ENCODE results near the gene COX8A. TPM values are rescaled to one million over a fixed set of nuclear protein-coding genes. Genes with fewer than 3 reads are reported as not detected.

The COX8A gene
- total and polyA plus RNA-seq, 10 of the 15 experiments (the other 5 are each of a cell fraction or from before 2014, with no cell fraction given) = 243 to 1,476 (median 522) TPM

DNA sequence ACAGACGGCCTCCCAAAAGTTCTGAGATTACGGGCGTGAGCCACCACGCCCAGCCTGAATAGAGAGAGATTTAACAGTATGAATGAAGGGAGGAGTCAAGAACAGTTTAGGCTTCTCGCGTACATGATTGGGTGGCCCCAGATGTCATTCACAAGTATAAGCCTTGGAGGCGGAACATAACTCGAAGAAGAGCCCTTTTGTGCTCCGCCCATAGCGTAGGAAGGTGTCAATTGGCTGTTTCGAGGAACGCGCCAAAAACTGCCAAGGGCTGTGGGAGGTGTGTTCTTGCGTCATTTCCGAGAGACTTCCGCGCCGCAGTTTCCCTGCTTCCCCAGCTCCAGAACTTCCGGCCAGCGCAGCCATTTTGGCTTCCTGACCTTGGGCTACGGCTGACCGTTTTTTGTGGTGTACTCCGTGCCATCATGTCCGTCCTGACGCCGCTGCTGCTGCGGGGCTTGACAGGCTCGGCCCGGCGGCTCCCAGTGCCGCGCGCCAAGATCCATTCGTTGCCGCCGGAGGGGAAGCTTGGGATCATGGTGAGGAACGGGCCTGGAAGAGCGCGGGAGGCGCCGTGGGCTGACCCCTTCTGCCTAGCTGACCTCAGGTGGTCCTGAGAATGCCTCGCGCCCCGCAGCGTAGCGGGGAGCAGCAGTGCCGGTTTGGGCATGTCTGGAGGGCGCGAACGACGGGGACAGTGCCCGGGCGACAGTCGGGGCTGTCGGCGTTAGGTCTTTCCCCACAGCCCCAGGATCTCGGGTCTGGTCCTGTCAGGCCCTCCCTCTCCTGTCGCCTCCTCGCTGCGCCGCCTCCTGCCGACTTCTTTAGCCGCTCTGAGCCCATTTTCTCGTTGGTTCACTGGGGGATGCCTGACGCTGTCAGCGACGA, at the start of gene COX8A (continued):
- no peak for TF ChIP-seq REST (IDR thresholded peaks at IDR 0.05; ENCODE audit: low read depth, low read length)
- TF ChIP-seq, protein P1, sequence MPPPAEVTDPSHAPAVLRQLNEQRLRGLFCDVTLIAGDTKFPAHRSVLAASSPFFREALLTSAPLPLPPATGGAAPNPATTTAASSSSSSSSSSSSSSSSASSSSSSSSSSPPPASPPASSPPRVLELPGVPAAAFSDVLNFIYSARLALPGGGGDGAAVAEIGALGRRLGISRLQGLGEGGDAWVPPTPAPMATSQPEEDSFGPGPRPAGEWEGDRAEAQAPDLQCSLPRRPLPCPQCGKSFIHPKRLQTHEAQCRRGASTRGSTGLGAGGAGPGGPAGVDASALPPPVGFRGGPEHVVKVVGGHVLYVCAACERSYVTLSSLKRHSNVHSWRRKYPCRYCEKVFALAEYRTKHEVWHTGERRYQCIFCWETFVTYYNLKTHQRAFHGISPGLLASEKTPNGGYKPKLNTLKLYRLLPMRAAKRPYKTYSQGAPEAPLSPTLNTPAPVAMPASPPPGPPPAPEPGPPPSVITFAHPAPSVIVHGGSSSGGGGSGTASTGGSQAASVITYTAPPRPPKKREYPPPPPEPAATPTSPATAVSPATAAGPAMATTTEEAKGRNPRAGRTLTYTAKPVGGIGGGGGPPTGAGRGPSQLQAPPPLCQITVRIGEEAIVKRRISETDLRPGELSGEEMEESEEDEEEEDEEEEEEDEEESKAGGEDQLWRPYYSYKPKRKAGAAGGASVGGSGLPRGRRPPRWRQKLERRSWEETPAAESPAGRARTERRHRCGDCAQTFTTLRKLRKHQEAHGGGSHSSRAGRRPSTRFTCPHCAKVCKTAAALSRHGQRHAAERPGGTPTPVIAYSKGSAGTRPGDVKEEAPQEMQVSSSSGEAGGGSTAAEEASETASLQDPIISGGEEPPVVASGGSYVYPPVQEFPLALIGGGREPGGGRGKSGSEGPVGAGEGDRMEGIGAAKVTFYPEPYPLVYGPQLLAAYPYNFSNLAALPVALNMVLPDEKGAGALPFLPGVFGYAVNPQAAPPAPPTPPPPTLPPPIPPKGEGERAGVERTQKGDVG (CRISPR knock-in tag; IDR thresholded peaks at IDR 0.05) = no peak
- no peak for TF ChIP-seq TARDBP (IDR thresholded peaks at IDR 0.05; ENCODE audit: borderline replicate concordance)
- TF ChIP-seq SUPT20H (IDR thresholded peaks at IDR 0.05; ENCODE audit: borderline replicate concordance, control insufficient read depth, low read depth, low read length) = no peak
- TF ChIP-seq, protein P2, sequence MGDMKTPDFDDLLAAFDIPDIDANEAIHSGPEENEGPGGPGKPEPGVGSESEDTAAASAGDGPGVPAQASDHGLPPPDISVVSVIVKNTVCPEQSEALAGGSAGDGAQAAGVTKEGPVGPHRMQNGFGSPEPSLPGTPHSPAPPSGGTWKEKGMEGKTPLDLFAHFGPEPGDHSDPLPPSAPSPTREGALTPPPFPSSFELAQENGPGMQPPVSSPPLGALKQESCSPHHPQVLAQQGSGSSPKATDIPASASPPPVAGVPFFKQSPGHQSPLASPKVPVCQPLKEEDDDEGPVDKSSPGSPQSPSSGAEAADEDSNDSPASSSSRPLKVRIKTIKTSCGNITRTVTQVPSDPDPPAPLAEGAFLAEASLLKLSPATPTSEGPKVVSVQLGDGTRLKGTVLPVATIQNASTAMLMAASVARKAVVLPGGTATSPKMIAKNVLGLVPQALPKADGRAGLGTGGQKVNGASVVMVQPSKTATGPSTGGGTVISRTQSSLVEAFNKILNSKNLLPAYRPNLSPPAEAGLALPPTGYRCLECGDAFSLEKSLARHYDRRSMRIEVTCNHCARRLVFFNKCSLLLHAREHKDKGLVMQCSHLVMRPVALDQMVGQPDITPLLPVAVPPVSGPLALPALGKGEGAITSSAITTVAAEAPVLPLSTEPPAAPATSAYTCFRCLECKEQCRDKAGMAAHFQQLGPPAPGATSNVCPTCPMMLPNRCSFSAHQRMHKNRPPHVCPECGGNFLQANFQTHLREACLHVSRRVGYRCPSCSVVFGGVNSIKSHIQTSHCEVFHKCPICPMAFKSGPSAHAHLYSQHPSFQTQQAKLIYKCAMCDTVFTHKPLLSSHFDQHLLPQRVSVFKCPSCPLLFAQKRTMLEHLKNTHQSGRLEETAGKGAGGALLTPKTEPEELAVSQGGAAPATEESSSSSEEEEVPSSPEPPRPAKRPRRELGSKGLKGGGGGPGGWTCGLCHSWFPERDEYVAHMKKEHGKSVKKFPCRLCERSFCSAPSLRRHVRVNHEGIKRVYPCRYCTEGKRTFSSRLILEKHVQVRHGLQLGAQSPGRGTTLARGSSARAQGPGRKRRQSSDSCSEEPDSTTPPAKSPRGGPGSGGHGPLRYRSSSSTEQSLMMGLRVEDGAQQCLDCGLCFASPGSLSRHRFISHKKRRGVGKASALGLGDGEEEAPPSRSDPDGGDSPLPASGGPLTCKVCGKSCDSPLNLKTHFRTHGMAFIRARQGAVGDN (IDR thresholded peaks at IDR 0.05) = 0 out of 2 replicates have a peak, but pooled peaks have one; percentile 17
- no peak for TF ChIP-seq MYB (IDR thresholded peaks at IDR 0.05; ENCODE audit: borderline replicate concordance, low read depth, low read length)
- peak; percentile 83; the same call in 1 of the 2 replicates for TF ChIP-seq SMAD5 (IDR thresholded peaks at IDR 0.05; ENCODE audit: low read depth)
- peak in 1 of 2 experiments; percentile 50; a peak in 1 of 4 replicates for TF ChIP-seq CEBPB (IDR thresholded peaks at IDR 0.05; ENCODE audit: borderline replicate concordance in 1 of 2, low read depth in 2 of 2, low read length in 2 of 2)
- TF ChIP-seq MEF2A (IDR thresholded peaks at IDR 0.05; ENCODE audit: insufficient read depth, low read depth, low read length) = no peak
- peak; percentile 92 for TF ChIP-seq ZBTB40 (IDR thresholded peaks at IDR 0.05; ENCODE audit: borderline replicate concordance)
- TF ChIP-seq FOXK2 (IDR thresholded peaks at IDR 0.05) = no peak
- 0 out of 2 replicates have a peak, but pooled peaks have one; percentile 48 for TF ChIP-seq RUNX3 (IDR thresholded peaks at IDR 0.05; ENCODE audit: low read length)
